DMS153 treated with DMSO at 0.1 percent for 48 hours (cell line): Measurements from ENCODE around the gene NDRG3.
"Not testable (repeated sequence)": the region's sequence is repeated elsewhere in the genome, so short reads cannot be mapped to it uniquely, and the experiment has no call there.

Experiments used
- DNase-seq: peaks from one replicate; lab custom pipeline; 2025; ENCODE audit not compliant: unreplicated experiment; lab: John Stamatoyannopoulos, UW

Gene NDRG3

GRCh38 chr20:36695467-36695866 lies 50.4 kb downstream of the NDRG3 start:
- not testable (repeated sequence) for DNase-seq

GRCh38 chr20:36688630-36689029 lies 57.3 kb downstream of the NDRG3 start:
- DNase-seq = no peak

- DNase-seq = no peak
Observed at GRCh38 chr20:36687850-36688249, 58.0 kb downstream of the NDRG3 start.

- no peak for DNase-seq
Observed at GRCh38 chr20:36686944-36687343, 58.9 kb downstream of the NDRG3 start.

GRCh38 chr20:36686504-36686903 lies 59.4 kb downstream of the NDRG3 start:
- no peak for DNase-seq

GRCh38 chr20:36684747-36685146 lies 61.1 kb downstream of the NDRG3 start:
- DNase-seq = no peak

- DNase-seq = no peak
Observed at GRCh38 chr20:36682311-36682710, 63.6 kb downstream of the NDRG3 start.

- DNase-seq = no peak
Observed at GRCh38 chr20:36677422-36677771, 68.5 kb downstream of the NDRG3 start.

- DNase-seq = no peak
Observed at GRCh38 chr20:36676701-36677421, 69.0 kb downstream of the NDRG3 start.

GRCh38 chr20:36675545-36675944 lies 70.3 kb downstream of the NDRG3 start:
- DNase-seq = not testable (repeated sequence)

GRCh38 chr20:36672991-36673390 lies 72.9 kb downstream of the NDRG3 start:
- DNase-seq = no peak

GRCh38 chr20:36670665-36671357 lies 75.1 kb downstream of the NDRG3 start:
- no peak for DNase-seq

GRCh38 chr20:36666181-36666740 lies 79.6 kb downstream of the NDRG3 start:
- DNase-seq = no peak

- no peak for DNase-seq
Observed at GRCh38 chr20:36663031-36663430, 82.9 kb downstream of the NDRG3 start.

GRCh38 chr20:36658300-36658699 lies 87.6 kb downstream of the NDRG3 start:
- no peak for DNase-seq

GRCh38 chr20:36656733-36657132 lies 89.2 kb downstream of the NDRG3 start:
- DNase-seq = no peak

GRCh38 chr20:36655004-36655403 lies 90.9 kb downstream of the NDRG3 start:
- DNase-seq = no peak

GRCh38 chr20:36654506-36654905 lies 91.4 kb downstream of the NDRG3 start:
- no peak for DNase-seq

- no peak for DNase-seq
Observed at GRCh38 chr20:36653456-36653855, 92.4 kb downstream of the NDRG3 start.

- no peak for DNase-seq
Observed at GRCh38 chr20:36647196-36648121, 98.4 kb downstream of the NDRG3 start.

- DNase-seq = no peak
Observed at GRCh38 chr20:36646678-36647077, 99.2 kb downstream of the NDRG3 start.
